Measurements from ENCODE around the gene SLC40A1. TPM values are rescaled to one million over a fixed set of nuclear protein-coding genes. Genes with fewer than 3 reads are reported as not detected.

The SLC40A1 gene
- total and polyA plus RNA-seq, 3 donors from 2014 or later = 52.3 to 64.0 (median 58.7) TPM

- 82% methylated on average over 5 of the region's 5 CpGs for WGBS, 2 donors
- intact Hi-C loops (cut with DNase I; ENCODE audit: low total_unique reads) = no loop called here
- no peaks in the 10 kb centered on the region for H3K9me3 ChIP-seq
- no peak for DNase-seq
- no peak overlapping the region for H3K4me3 ChIP-seq
- H3K36me3 ChIP-seq (ENCODE audit: low read depth, missing control alignments) = no peaks in the 10 kb centered on the region
- no peaks in the 10 kb centered on the region for H3K27me3 ChIP-seq
- TF ChIP-seq CTCF (IDR thresholded peaks at IDR 0.05) (no peak), POLR2A (IDR thresholded peaks at IDR 0.05) (no peak)
- H3K27ac ChIP-seq = no peak overlapping the region
- peaks cover 7% of the 10 kb centered on the region for H3K4me1 ChIP-seq
Observed at GRCh38 chr2:189583227-189584198, 2.9 kb upstream of the SLC40A1 start.

DNA sequence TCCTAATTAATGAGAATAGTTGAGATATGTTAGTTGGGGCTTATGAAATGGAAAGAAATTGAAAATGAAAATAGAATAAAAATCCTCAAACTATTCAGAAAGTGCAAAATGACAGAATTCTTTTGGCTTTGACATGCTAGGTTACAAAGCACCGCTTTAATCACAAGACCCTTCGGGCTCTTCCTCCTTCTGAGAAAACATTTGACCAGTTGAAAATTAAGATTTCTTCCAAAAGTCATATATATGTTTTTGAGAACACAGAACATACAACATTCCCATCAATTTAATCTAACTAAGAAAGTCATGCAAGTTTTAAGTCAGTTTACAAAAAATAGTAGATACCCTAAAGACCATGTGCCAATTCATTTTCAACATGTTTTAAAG lies 2.2 kb upstream of the SLC40A1 start:
- Histone ChIP-seq H3K4me1 (peaks cover 7% of the 10 kb centered on the region), H3K27me3 (no peaks in the 10 kb centered on the region), H3K9me3 (no peaks in the 10 kb centered on the region), H3K4me3 (no peak overlapping the region), H3K36me3 (ENCODE audit: low read depth, missing control alignments) (no peaks in the 10 kb centered on the region), H3K27ac (no peak overlapping the region)
- TF ChIP-seq POLR2A (IDR thresholded peaks at IDR 0.05) = no peak
- no peak for TF ChIP-seq CTCF (IDR thresholded peaks at IDR 0.05)
- no peak for DNase-seq
- intact Hi-C loops (cut with DNase I; ENCODE audit: low total_unique reads) = no loop called here
- 73 to 81% methylated on average over 2 of the region's 2 CpGs for WGBS, 2 donors

DNA sequence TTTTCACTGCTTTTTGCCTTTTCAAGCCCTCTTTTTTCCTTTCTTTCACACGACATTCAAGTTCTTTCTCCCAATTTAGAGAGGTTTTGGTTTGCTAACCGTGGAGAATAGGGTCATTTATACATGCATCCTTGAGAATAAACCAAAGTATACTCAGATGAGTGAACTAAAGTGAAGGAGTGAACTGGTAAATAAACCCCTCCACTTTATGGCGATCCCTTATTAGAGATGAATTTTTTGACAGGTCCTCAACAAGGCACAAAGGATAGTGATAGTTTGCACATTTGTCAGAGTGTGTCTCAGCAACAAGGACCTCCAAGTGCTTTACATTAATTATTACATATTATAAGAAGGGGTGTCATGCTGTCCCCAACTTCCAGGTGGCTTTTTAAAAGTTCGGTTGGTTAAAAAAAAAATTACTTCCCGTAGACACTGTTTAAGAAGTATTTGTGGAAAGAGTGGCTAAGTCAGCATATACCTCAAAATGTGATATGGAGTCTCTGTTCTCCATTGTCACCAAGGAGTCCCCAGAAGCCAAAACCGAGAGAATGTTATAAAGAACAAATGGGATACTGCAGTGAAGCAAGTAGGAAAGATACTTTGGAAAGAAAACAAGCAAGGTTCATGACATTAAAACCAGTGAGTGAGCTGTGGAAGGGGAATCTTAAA lies 1.7 kb upstream of the SLC40A1 start:
- Histone ChIP-seq H3K4me1 (peaks cover 7% of the 10 kb centered on the region), H3K4me3 (no peak overlapping the region), H3K27ac (peak overlapping the region; percentile 87 to 93), H3K9me3 (no peaks in the 10 kb centered on the region), H3K36me3 (ENCODE audit: low read depth, missing control alignments) (no peaks in the 10 kb centered on the region), H3K27me3 (no peaks in the 10 kb centered on the region)
- TF ChIP-seq CTCF (IDR thresholded peaks at IDR 0.05) (no peak), POLR2A (IDR thresholded peaks at IDR 0.05) (no peak)
- no peak for DNase-seq
- 54 to 72% methylated on average over 6 of the region's 6 CpGs for WGBS, 2 donors
- intact Hi-C loops (cut with DNase I; ENCODE audit: low total_unique reads) = no loop called here

GRCh38 chr2:189581354-189582139 lies 961 bp upstream of the SLC40A1 start:
- Histone ChIP-seq H3K4me3 (peak overlapping the region; percentile 75 to 81), H3K27me3 (no peaks in the 10 kb centered on the region), H3K4me1 (peaks cover 7% of the 10 kb centered on the region), H3K27ac (peak overlapping the region; percentile 87 to 93), H3K36me3 (ENCODE audit: low read depth, missing control alignments) (no peaks in the 10 kb centered on the region), H3K9me3 (no peaks in the 10 kb centered on the region)
- intact Hi-C loops (cut with DNase I; ENCODE audit: low total_unique reads) = no loop called here
- peak; percentile 38 for DNase-seq
- 11 to 18% methylated on average over 22 of the region's 22 CpGs for WGBS, 2 donors
- TF ChIP-seq POLR2A (IDR thresholded peaks at IDR 0.05) (no peak), CTCF (IDR thresholded peaks at IDR 0.05) (no peak)
